Measurements from ENCODE around the gene DCX. TPM values are rescaled to one million over a fixed set of nuclear protein-coding genes. Genes with fewer than 3 reads are reported as not detected.

The DCX gene
- total and polyA plus RNA-seq, 2 of the 4 experiments (the other 2 are of a cell fraction), result not detected

GRCh38 chrX:111407948-111408347, 4.0 kb downstream of the DCX start:
- H2BK5ac ChIP-seq (ENCODE audit: low read depth, low read length, poor library complexity, severe bottlenecking), result no peak overlapping the region
- H3K4me1 ChIP-seq (ENCODE audit: control insufficient read depth, insufficient read depth, low read length), result no peaks in the 10 kb centered on the region
- no peak overlapping the region for H3K4ac ChIP-seq (ENCODE audit: low read depth, low read length)
- no peak overlapping the region for H4K8ac ChIP-seq (ENCODE audit: low read depth in 2 of 2, low read length in 2 of 2)
- dilution Hi-C loops (cut with HindIII; ENCODE audit: low sequenced_read_pairs, unreplicated experiment), result no loop called here
- H4K91ac ChIP-seq (ENCODE audit: insufficient read depth, low read depth, low read length), result no peak overlapping the region
- TF ChIP-seq SMC3 (IDR thresholded peaks at IDR 0.05; ENCODE audit: low read depth, low read length), result no peak
- no peak for TF ChIP-seq POLR2A (IDR thresholded peaks at IDR 0.05; ENCODE audit: low read depth, low read length)
- no peak for TF ChIP-seq RCOR1 (IDR thresholded peaks at IDR 0.05; ENCODE audit: insufficient replicate concordance, low read length)
- no peak for TF ChIP-seq MXI1 (IDR thresholded peaks at IDR 0.05; ENCODE audit: borderline replicate concordance, low read depth, low read length)
- no peak for TF ChIP-seq BHLHE40 (IDR thresholded peaks at IDR 0.05; ENCODE audit: low read depth, low read length)
- TF ChIP-seq NFE2L2 (IDR thresholded peaks at IDR 0.05; ENCODE audit: low read depth, low read length), result no peak
- no peak for TF ChIP-seq USF2 (IDR thresholded peaks at IDR 0.05; ENCODE audit: low read depth, low read length)
- TF ChIP-seq CHD1 (IDR thresholded peaks at IDR 0.05; ENCODE audit: low read depth, low read length), result no peak
- no CpG with 5 or more reads among the region's 3 CpGs for WGBS, 2 experiments (ENCODE audit: extremely low coverage in 2 of 2, insufficient read length in 1 of 2)
- H3K4me3 ChIP-seq (ENCODE audit: insufficient read depth, low read depth, low read length), result no peak overlapping the region
- H3K79me1 ChIP-seq (ENCODE audit: low read depth in 1 of 2, low read length in 2 of 2), result no peaks in the 10 kb centered on the region
- ChIA-PET POLR2A (ENCODE audit: unreplicated experiment) (no interaction called here), CTCF (no interaction called here)
- no peaks in the 10 kb centered on the region for H4K20me1 ChIP-seq (ENCODE audit: insufficient read depth, low read length)
- no peak overlapping the region for H2AK5ac ChIP-seq (ENCODE audit: low read depth, low read length)
- H3K9me3 ChIP-seq (ENCODE audit: control insufficient read depth, insufficient read depth, low read length), result no peaks in the 10 kb centered on the region; the same call in 1 of the 2 replicates
- no peak overlapping the region for H3K27ac ChIP-seq (ENCODE audit: insufficient read depth, low read length)
- H3K23ac ChIP-seq (ENCODE audit: low read depth, low read length), result no peak overlapping the region
- H4K5ac ChIP-seq (ENCODE audit: low read depth, low read length), result no peak overlapping the region
- H3K9me1 ChIP-seq (ENCODE audit: insufficient read depth, low read length), result no peaks in the 10 kb centered on the region
- no peak overlapping the region for H2BK20ac ChIP-seq (ENCODE audit: low read depth, low read length)
- no peak overlapping the region for H3K14ac ChIP-seq (replicated peaks; ENCODE audit: low read depth, low read length)
- no peak overlapping the region for H3K9ac ChIP-seq (ENCODE audit: low read depth, low read length)
- no peak overlapping the region for H3K18ac ChIP-seq (ENCODE audit: low read depth, low read length)
- BruUV-seq (replicated peaks), result no TSS peak
- no peak overlapping the region for H3K4me2 ChIP-seq (ENCODE audit: low read depth, low read length)
- ATAC-seq (ENCODE audit: low read depth) (no peak), DNase-seq (no peak)
- no peak overlapping the region for H3K56ac ChIP-seq (ENCODE audit: extremely low read depth, insufficient read depth, low read length)
- no peaks in the 10 kb centered on the region for H3K36me3 ChIP-seq (ENCODE audit: control insufficient read depth, insufficient read depth, low read length)
- H2AK9ac ChIP-seq (replicated peaks; ENCODE audit: low read depth, low read length, poor library complexity), result no peak overlapping the region
- no peak overlapping the region for H2AFZ ChIP-seq (replicated peaks; ENCODE audit: low read length, poor library complexity)
- no peak overlapping the region for H2BK120ac ChIP-seq (ENCODE audit: low read depth, low read length)
- in situ Hi-C loops (cut with MboI; ENCODE audit: low sequenced_read_pairs), result no loop called here
- no peak overlapping the region for H2BK15ac ChIP-seq (ENCODE audit: low read depth, low read length)
- peaks cover 4% of the 10 kb centered on the region for H3K27me3 ChIP-seq (ENCODE audit: control insufficient read depth, insufficient read depth, low read length)
- intact Hi-C loops (cut with micrococcal nuclease), result no loop called here

All from IMR-90 (cell line).